NCI-H748 (cell line): ENCODE results near the gene PPP1R15A.
"Not testable (repeated sequence)": the region's sequence is repeated elsewhere in the genome, so short reads cannot be mapped to it uniquely, and the experiment has no call there.

ENCODE experiments used
- DNase-seq: peaks from one replicate; lab custom pipeline; 2025; ENCODE audit not compliant: unreplicated experiment; lab: John Stamatoyannopoulos, UW

The PPP1R15A gene

GRCh38 chr19:48879025-48879637 is 6.9 kb downstream of the PPP1R15A start:
- no peak for DNase-seq

GRCh38 chr19:48879696-48880095 is 7.5 kb downstream of the PPP1R15A start:
- DNase-seq: not testable (repeated sequence)

GRCh38 chr19:48881741-48882657 is 9.8 kb downstream of the PPP1R15A start:
- peak; percentile 17 for DNase-seq

GRCh38 chr19:48883726-48884125 is 11.5 kb downstream of the PPP1R15A start:
- no peak for DNase-seq

GRCh38 chr19:48887861-48888612 is 15.8 kb downstream of the PPP1R15A start:
- no peak for DNase-seq

- not testable (repeated sequence) for DNase-seq
Measured at GRCh38 chr19:48889496-48889895, 17.3 kb downstream of the PPP1R15A start.

- DNase-seq: no peak
Measured at GRCh38 chr19:48890551-48890950, 18.3 kb downstream of the PPP1R15A start.

- DNase-seq: no peak
Measured at GRCh38 chr19:48895226-48895625, 23.0 kb downstream of the PPP1R15A start.

GRCh38 chr19:48896191-48896720 is 24.0 kb downstream of the PPP1R15A start:
- peak; percentile 29 for DNase-seq

- DNase-seq: no peak
Measured at GRCh38 chr19:48897181-48897580, 25.0 kb downstream of the PPP1R15A start.

- DNase-seq: not testable (repeated sequence)
Measured at GRCh38 chr19:48899386-48899749, 27.1 kb downstream of the PPP1R15A start.

GRCh38 chr19:48899781-48900476 is 27.7 kb downstream of the PPP1R15A start, which contains the start of gene NUCB1:
Gene NUCB1, plus strand, starts transcription at chr19:48900312. Its CDS starts 485 bp downstream, at chr19:48900797.
- DNase-seq: peak; percentile 99

- peak; percentile 37 for DNase-seq
Measured at GRCh38 chr19:48900477-48901406, 28.5 kb downstream of the PPP1R15A start.

- DNase-seq: not testable (repeated sequence)
Measured at GRCh38 chr19:48902291-48902690, 30.1 kb downstream of the PPP1R15A start.

GRCh38 chr19:48903788-48904187 is 31.6 kb downstream of the PPP1R15A start:
- DNase-seq: not testable (repeated sequence)

GRCh38 chr19:48905664-48906063 is 33.4 kb downstream of the PPP1R15A start:
- no peak for DNase-seq

- DNase-seq: no peak
Measured at GRCh38 chr19:48906324-48906723, 34.1 kb downstream of the PPP1R15A start.

- no peak for DNase-seq
Measured at GRCh38 chr19:48907671-48908070, 35.5 kb downstream of the PPP1R15A start.

- not testable (repeated sequence) for DNase-seq
Measured at GRCh38 chr19:48909424-48910077, 37.3 kb downstream of the PPP1R15A start.
